HepG2 (cell line): ENCODE measurements around the gene PIGZ. TPM values are rescaled to one million over a fixed set of nuclear protein-coding genes. Genes with fewer than 3 reads are reported as not detected.
A peak's percentile ranks its signal among the peaks of the same experiment; 100 is the strongest.

Source experiments
- ATAC-seq: fragments of 200-7000 bp; cut with Tn5 transposase; 3 replicates; pipeline ENCODE4 v1.9.1; 2020; ENCODE audit warnings: mild to moderate bottlenecking, moderate library complexity
- BruUV-seq: library from RNA; stranded (reverse); fragments of 400-500 nt; replicated peaks from 2 replicates; lab custom pipeline; 2021; lab: Mats Ljungman, UMichigan
- CTCF ChIA-PET: fragments of 300-600 bp; formaldehyde crosslinking; extraction: SDS; loops from one replicate; lab custom pipeline; 2021; ENCODE audit warnings: low total read pairs, inconsistent platforms, low intra/inter-chr PET ratio; lab: Yijun Ruan, JAX
- POLR2A ChIA-PET: fragments of 350-600 bp; sonication (Branson Sonifier 250); formaldehyde crosslinking; loops from one replicate; lab custom pipeline; 2020; ENCODE audit warnings: antibody characterized with exemption, inconsistent platforms; lab: Yijun Ruan, JAX
- DNase-seq: peaks from one replicate; pipeline ENCODE4 v3.0.0-alpha.2; 2015; ENCODE audit warnings: low spot score
- FAIRE-seq: peaks from 3 replicates; lab custom pipeline; 2011; peaks lifted over from hg19 to GRCh38; lab: Jason Lieb, UNC
- H2AFZ ChIP-seq: one replicate; pipeline ENCODE4 v1.6.1; 2011; ENCODE audit warnings: low read length, inconsistent platforms
- H3K27ac ChIP-seq: fragments of 300-600 bp; 3 replicates; pipeline ENCODE4 v1.8.0; 2011; ENCODE audit warnings: mixed run types, mild to moderate bottlenecking, mixed read lengths, low read length, inconsistent platforms; ENCODE audit not compliant: insufficient read depth; ENCODE audit errors: extremely low read length
- H3K27me3 ChIP-seq, 2 experiments: fragments of 200-600 bp in 1 of 2; 2 replicates in 1 of 2; 3 replicates in 1 of 2; pipeline versions ENCODE4 v1.6.0 to v1.8.0; 2011; ENCODE audit warnings: low read length in 2 of 2, mild to moderate bottlenecking in 2 of 2, moderate library complexity in 2 of 2, inconsistent platforms in 1 of 2; ENCODE audit not compliant: insufficient read depth in 2 of 2, control insufficient read depth in 1 of 2
- H3K36me3 ChIP-seq, 2 experiments: fragments of 200-600 bp in 1 of 2; replicated peaks in 1 of 2; 2 replicates in 1 of 2; 3 replicates in 1 of 2; pipeline versions ENCODE4 v1.5.1 to v1.8.0; 2011; ENCODE audit warnings: low read length in 2 of 2, inconsistent platforms in 1 of 2; ENCODE audit not compliant: insufficient read depth in 2 of 2, control insufficient read depth in 1 of 2
- H3K4me1 ChIP-seq: 2 replicates; pipeline ENCODE4 v1.5.1; 2012; ENCODE audit warnings: low read length, inconsistent platforms; ENCODE audit not compliant: insufficient read depth
- H3K4me2 ChIP-seq: 2 replicates; pipeline ENCODE4 v1.6.0; 2011; ENCODE audit warnings: low read depth, low read length, inconsistent platforms
- H3K4me3 ChIP-seq, 3 experiments: fragments of 200-600 bp in 1 of 3; sonication (generic), shearing (Covaris generic) in 1 of 3; replicated peaks in 1 of 3; 2 replicates each; pipeline ENCODE4 v1.5.1; 2011 to 2016; ENCODE audit warnings: low read length in 3 of 3, inconsistent platforms in 2 of 3, low read depth in 2 of 3, mild to moderate bottlenecking in 2 of 3, control low read depth in 1 of 3, mixed read lengths in 1 of 3; ENCODE audit not compliant: insufficient read depth in 1 of 3
- H3K79me2 ChIP-seq: one replicate; pipeline ENCODE4 v1.6.1; 2011; ENCODE audit warnings: low read length, inconsistent platforms; ENCODE audit not compliant: insufficient read depth
- H3K9ac ChIP-seq: 2 replicates; pipeline ENCODE4 v1.6.0; 2011; ENCODE audit warnings: mild to moderate bottlenecking, low read depth, low read length, inconsistent platforms; ENCODE audit not compliant: insufficient read depth
- H3K9me3 ChIP-seq: 2 replicates; pipeline ENCODE4 v1.5.1; 2012; ENCODE audit warnings: mild to moderate bottlenecking, low read length
- H4K20me1 ChIP-seq: 2 replicates; pipeline ENCODE4 v1.6.0; 2011; ENCODE audit warnings: inconsistent platforms, mild to moderate bottlenecking, low read length, moderate library complexity; ENCODE audit not compliant: insufficient read depth
- ATF3 ChIP-seq: sonication (generic); formaldehyde crosslinking; IDR thresholded peaks from 2 replicates; pipeline ENCODE4 v1.4.0; 2020; ENCODE audit warnings: missing genetic modification reagents
- ATF6 ChIP-seq: sonication (generic); formaldehyde crosslinking; conservative IDR thresholded peaks from 2 replicates; pipeline ENCODE4 v1.4.0; 2020; ENCODE audit warnings: missing genetic modification reagents
- CBX2 ChIP-seq, 2 experiments: fragments of 200-600 bp in 1 of 2; sonication (generic); formaldehyde crosslinking in 1 of 2; IDR thresholded peaks; 2 replicates each; pipeline versions ENCODE4 v1.7.0 to v1.8.1; 2018 to 2022; ENCODE audit warnings: low read depth in 2 of 2, low read length in 1 of 2, mild to moderate bottlenecking in 1 of 2, missing genetic modification reagents in 1 of 2
- GFI1 ChIP-seq: sonication (generic); formaldehyde crosslinking; IDR thresholded peaks from 2 replicates; pipeline ENCODE4 v1.5.0; 2020; ENCODE audit warnings: missing genetic modification reagents, mild to moderate bottlenecking, borderline replicate concordance
- KAT2B ChIP-seq: fragments of 150-350 bp; IDR thresholded peaks from 2 replicates; pipeline ENCODE4 v1.6.1; 2014; ENCODE audit warnings: low read depth, low read length, borderline replicate concordance
- MAFG ChIP-seq: sonication (generic); formaldehyde crosslinking; IDR thresholded peaks from 2 replicates; pipeline ENCODE4 v1.5.1; 2020; ENCODE audit warnings: mild to moderate bottlenecking, missing genetic modification reagents
- RARG ChIP-seq: sonication (generic); formaldehyde crosslinking; IDR thresholded peaks from 2 replicates; pipeline ENCODE4 v1.4.0; 2020; ENCODE audit warnings: low read depth, mild to moderate bottlenecking, missing genetic modification reagents
- SOX6 ChIP-seq, 2 experiments: fragments of 450-650 bp in 1 of 2; sonication (generic) in 1 of 2; formaldehyde crosslinking in 1 of 2; IDR thresholded peaks; 2 replicates each; pipeline versions ENCODE4 v1.4.0 to v1.6.1; 2017 to 2020; ENCODE audit warnings: antibody characterized with exemption in 1 of 2, mild to moderate bottlenecking in 1 of 2, missing genetic modification reagents in 1 of 2
- SRF ChIP-seq: IDR thresholded peaks from 2 replicates; pipeline ENCODE4 v1.6.1; 2011; ENCODE audit warnings: mild to moderate bottlenecking, low read depth, low read length, moderate library complexity
- SUZ12 ChIP-seq: fragments of 150-350 bp; IDR thresholded peaks from 2 replicates; pipeline ENCODE4 v1.6.1; 2014; ENCODE audit warnings: low read depth, low read length
- XRCC5 ChIP-seq: fragments of 200-400 bp; formaldehyde crosslinking; optimal IDR thresholded peaks from 2 replicates; pipeline ENCODE3; 2017; ENCODE audit warnings: mild to moderate bottlenecking, low read length
- ZBTB2 ChIP-seq: sonication (generic); formaldehyde crosslinking; IDR thresholded peaks from 2 replicates; pipeline ENCODE4 v1.8.0; 2022; ENCODE audit warnings: low read depth, missing genetic modification reagents
- ZBTB37 ChIP-seq: sonication (generic); formaldehyde crosslinking; IDR thresholded peaks from 2 replicates; pipeline ENCODE4 v1.4.0; 2020; ENCODE audit warnings: mild to moderate bottlenecking, missing genetic modification reagents
- ZBTB46 ChIP-seq: sonication (generic); formaldehyde crosslinking; IDR thresholded peaks from 2 replicates; pipeline ENCODE4 v1.4.0; 2020; ENCODE audit warnings: mild to moderate bottlenecking, missing genetic modification reagents, borderline replicate concordance
- ZNF230 ChIP-seq: sonication (generic); formaldehyde crosslinking; IDR thresholded peaks from 2 replicates; pipeline ENCODE4 v1.4.0; 2020; ENCODE audit warnings: mild to moderate bottlenecking, missing genetic modification reagents
- ZNF414 ChIP-seq: sonication (generic); formaldehyde crosslinking; IDR thresholded peaks from 2 replicates; pipeline ENCODE4 v1.5.0; 2020; ENCODE audit warnings: missing genetic modification reagents
- WGBS: methylation state at CpG from one replicate; pipeline ENCODE4 v1.1.6; 2017; ENCODE audit warnings: low lambda C conversion rate; 5-methylcytosine and 5-hydroxymethylcytosine counted together
- in situ Hi-C: cut with HindIII; loops from 2 replicates; pipeline ENCODE4 v1.10.0; 2017; ENCODE audit warnings: low pct_unique_long_range_greater_than_20kb; ENCODE audit not compliant: extremely low pct_ligation_motif_present
- intact Hi-C: fragments of 100-400 bp; cut with micrococcal nuclease; formaldehyde crosslinking; loops from one replicate; pipeline ENCODE4 v1.10.0; 2022; ENCODE audit not compliant: unreplicated experiment
- polyA plus RNA-seq, 8 experiments: library from polyadenylated mRNA; depleted of rRNA in 3 of 8; stranded (reverse) in 7 of 8; unstranded in 1 of 8; fragments of >200 nt; fragmentation: Illumina TruSeq in 4 of 8; extraction: Trizol in 4 of 8; gene quantifications; 2 replicates each; pipeline versions ENCODE4 v1.2.1 to v1.2.3, GENCODE V29; 2011 to 2016; ENCODE audit warnings: low read depth in 4 of 8, missing spikeins in 1 of 8, mixed read lengths in 1 of 8; ENCODE audit not compliant: insufficient read depth in 1 of 8
- total RNA-seq, 5 experiments: library from RNA; depleted of rRNA; stranded (reverse); fragments of >200 nt; fragmentation: Illumina TruSeq; extraction: Trizol; gene quantifications; 2 replicates each; pipeline ENCODE4 v1.2.3, GENCODE V29; 2016; ENCODE audit warnings: low read depth in 1 of 5

PIGZ gene
- total and polyA plus RNA-seq, 2 of the 13 experiments (the other 11 are each of a cell fraction or from before 2014, with no cell fraction given), result 4.7 to 60.5 TPM

- H3K4me2 ChIP-seq, result peak overlapping the region; percentile 87
- no peak overlapping the region for H3K9ac ChIP-seq
- H3K36me3 ChIP-seq, result no peaks in the 10 kb centered on the region
- H3K9me3 ChIP-seq, result peaks cover 10% of the 10 kb centered on the region; the same call in 1 of the 2 replicates
- peaks cover 74% of the 10 kb centered on the region for H3K4me1 ChIP-seq
- 77% methylated on average over 8 of the region's 10 CpGs for WGBS
- in situ Hi-C loops (loop anchor here (25.0 kb wide), 1 partner anchor 525 kb away; no protein-coding TSS in a partner anchor), intact Hi-C loops (no loop called here)
- H3K27ac ChIP-seq, result no peak overlapping the region
- CTCF ChIA-PET, result no interaction called here
- FAIRE-seq, result no peak
- H3K79me2 ChIP-seq, result no peaks in the 10 kb centered on the region
- BruUV-seq, result no TSS peak
- DNase-seq, result no peak
- H3K4me3 ChIP-seq, result peak overlapping the region in 1 of 3 experiments; percentile 50; a peak in 1 of 6 replicates
- ATAC-seq, result no peak
- no peaks in the 10 kb centered on the region for H3K27me3 ChIP-seq
- H4K20me1 ChIP-seq, result no peaks in the 10 kb centered on the region
- H2AFZ ChIP-seq, result no peak overlapping the region
- POLR2A ChIA-PET, result no interaction called here
- TF ChIP-seq ZBTB46 (no peak), KAT2B (no peak), ZNF414 (CRISPR knock-in tag) (no peak), ATF6 (no peak), ZBTB2 (CRISPR knock-in tag) (no peak), CBX2 (IDR thresholded peaks at IDR 0.05; ENCODE audit: low read depth, low read length) (no peak), CBX2 (CRISPR knock-in tag; IDR thresholded peaks at IDR 0.05; ENCODE audit: low read depth) (no peak), RARG (no peak), ZNF230 (CRISPR knock-in tag) (no peak), SOX6 (IDR thresholded peaks at IDR 0.05) (no peak), SOX6 (CRISPR knock-in tag; IDR thresholded peaks at IDR 0.05) (0 out of 2 replicates have a peak, but pooled peaks have one; percentile 9), XRCC5 (no peak), ATF3 (CRISPR knock-in tag) (no peak), SUZ12 (no peak), ZBTB37 (CRISPR knock-in tag) (no peak), MAFG (CRISPR knock-in tag) (no peak), SRF (no peak), GFI1 (no peak)
Observed at GRCh38 chr3:196987022-196987421, 18.4 kb upstream of the PIGZ start.
